Mucosa of descending colon (tissue), 3 donors: ENCODE data around the gene OVAAL. TPM values are rescaled to one million over a fixed set of nuclear protein-coding genes. Genes with fewer than 3 reads are reported as not detected.

ENCODE experiments used
- ATAC-seq: fragments of 200-7000 bp; cut with Tn5 transposase; one replicate; pipeline ENCODE4 v1.9.1; 2020; ENCODE audit warnings: mild to moderate bottlenecking, moderate library complexity
- DNase-seq, 3 donors: peaks; one replicate each; pipeline ENCODE4 v3.0.0-alpha.2; 2020
- H3K36me3 ChIP-seq: fragments of 200-600 bp; one replicate; pipeline ENCODE4 v1.8.0; 2021; ENCODE audit warnings: low read depth, mild to moderate bottlenecking
- H3K4me1 ChIP-seq: fragments of 200-600 bp; one replicate; pipeline ENCODE4 v1.8.0; 2021; ENCODE audit warnings: low read depth, mild to moderate bottlenecking
- H3K4me3 ChIP-seq: fragments of 200-600 bp; one replicate; pipeline ENCODE4 v1.8.0; 2021; ENCODE audit warnings: mild to moderate bottlenecking
- H3K9me3 ChIP-seq: fragments of 200-600 bp; one replicate; pipeline ENCODE4 v1.8.0; 2021; ENCODE audit warnings: mild to moderate bottlenecking
- intact Hi-C, 2 donors: fragments of 100-400 bp; cut with DNase I in 1 of 2; cut with micrococcal nuclease in 1 of 2; formaldehyde crosslinking; loops; one replicate each; pipeline versions ENCODE4 v1.11.0 to v1.11.1; 2022; cut with DNase I, micrococcal nuclease
- total RNA-seq, 3 donors: library from RNA; stranded (reverse); fragmentation: NEBNext Ultra II Directional in 2 of 3; extraction: Animal tissue kit (Norgen Biotek cat#: 25700) in 2 of 3; gene quantifications; one replicate each; pipeline versions ENCODE4 v1.2.1 to v1.2.4, GENCODE V29; 2021 to 2023
- TF ChIP-seq, protein P1 (sequence below): fragments of 200-600 bp; IDR thresholded peaks from one replicate; pipeline ENCODE4 v1.8.0; 2022; ENCODE audit warnings: antibody characterized with exemption, mild to moderate bottlenecking
- donor health status: DM: no; HTN: no; CAD: no; lungs with moderate emphysema.
- donor health status: DM: no; HTN: no; CAD: no.
- donor health status: DM: no; HTN: yes; CAD: no.

The OVAAL gene
- total RNA-seq, 3 donors from 2014 or later, result not detected

GRCh38 chr1:180534214-180534613 is 24.6 kb upstream of the OVAAL start:
- H3K4me3 ChIP-seq, result no peak overlapping the region
- DNase-seq, result no peak
- intact Hi-C loops, result loop anchor here (5.0 to 10.0 kb wide), 3 partner anchors 328 to 641 kb away; no protein-coding TSS in a partner anchor
- no peak for ATAC-seq
- no peaks in the 10 kb centered on the region for H3K4me1 ChIP-seq
- no peaks in the 10 kb centered on the region for H3K36me3 ChIP-seq
- H3K9me3 ChIP-seq, result no peaks in the 10 kb centered on the region
- TF ChIP-seq, protein P1, sequence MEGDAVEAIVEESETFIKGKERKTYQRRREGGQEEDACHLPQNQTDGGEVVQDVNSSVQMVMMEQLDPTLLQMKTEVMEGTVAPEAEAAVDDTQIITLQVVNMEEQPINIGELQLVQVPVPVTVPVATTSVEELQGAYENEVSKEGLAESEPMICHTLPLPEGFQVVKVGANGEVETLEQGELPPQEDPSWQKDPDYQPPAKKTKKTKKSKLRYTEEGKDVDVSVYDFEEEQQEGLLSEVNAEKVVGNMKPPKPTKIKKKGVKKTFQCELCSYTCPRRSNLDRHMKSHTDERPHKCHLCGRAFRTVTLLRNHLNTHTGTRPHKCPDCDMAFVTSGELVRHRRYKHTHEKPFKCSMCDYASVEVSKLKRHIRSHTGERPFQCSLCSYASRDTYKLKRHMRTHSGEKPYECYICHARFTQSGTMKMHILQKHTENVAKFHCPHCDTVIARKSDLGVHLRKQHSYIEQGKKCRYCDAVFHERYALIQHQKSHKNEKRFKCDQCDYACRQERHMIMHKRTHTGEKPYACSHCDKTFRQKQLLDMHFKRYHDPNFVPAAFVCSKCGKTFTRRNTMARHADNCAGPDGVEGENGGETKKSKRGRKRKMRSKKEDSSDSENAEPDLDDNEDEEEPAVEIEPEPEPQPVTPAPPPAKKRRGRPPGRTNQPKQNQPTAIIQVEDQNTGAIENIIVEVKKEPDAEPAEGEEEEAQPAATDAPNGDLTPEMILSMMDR, result no peak

DNA sequence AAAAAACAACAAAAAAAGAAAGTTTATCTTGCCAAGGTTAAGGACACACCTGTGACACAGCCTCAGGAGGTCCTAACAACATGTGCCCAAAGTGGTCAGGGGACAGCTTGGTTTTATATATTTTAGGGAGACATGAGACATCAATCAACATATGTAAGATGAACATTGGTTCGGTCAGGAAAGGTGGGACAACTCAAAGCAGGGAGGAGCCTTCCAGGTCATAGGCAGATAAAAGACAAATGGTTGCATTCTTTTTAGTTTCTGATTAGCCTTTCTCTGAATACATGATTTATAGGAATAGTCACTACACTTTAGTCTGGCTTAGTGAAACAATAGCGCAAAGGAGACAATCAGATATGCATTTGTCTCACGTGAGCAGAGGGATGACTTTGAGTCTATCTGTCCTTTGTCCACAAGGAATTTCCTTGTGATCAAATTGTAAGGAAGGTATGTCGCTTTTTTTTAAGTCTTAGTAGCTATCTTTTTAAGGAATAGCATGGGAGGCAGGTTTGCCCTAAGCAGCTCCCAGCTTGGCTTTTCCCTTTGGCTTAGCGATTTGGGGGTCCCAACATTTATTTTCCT is 23.3 kb upstream of the OVAAL start:
- no peaks in the 10 kb centered on the region for H3K36me3 ChIP-seq
- H3K9me3 ChIP-seq, result no peaks in the 10 kb centered on the region
- intact Hi-C loops, result loop anchor here in 1 of 2 donors (10.0 kb wide), 2 partner anchors 329 to 639 kb away; no protein-coding TSS in a partner anchor
- TF ChIP-seq, protein P1, result no peak
- ATAC-seq (no peak), DNase-seq (no peak)
- H3K4me1 ChIP-seq, result no peaks in the 10 kb centered on the region
- H3K4me3 ChIP-seq, result no peak overlapping the region

- intact Hi-C loops, result loop anchor here in 1 of 2 donors (10.0 kb wide), 2 partner anchors 328 to 638 kb away; no protein-coding TSS in a partner anchor
- ATAC-seq (no peak), DNase-seq (no peak)
- no peaks in the 10 kb centered on the region for H3K36me3 ChIP-seq
- H3K4me1 ChIP-seq, result no peaks in the 10 kb centered on the region
- H3K4me3 ChIP-seq, result no peak overlapping the region
- no peaks in the 10 kb centered on the region for H3K9me3 ChIP-seq
- TF ChIP-seq, protein P1, result no peak
These were observed 21.9 kb upstream of the OVAAL start for GRCh38 chr1:180536821-180537372.

DNA sequence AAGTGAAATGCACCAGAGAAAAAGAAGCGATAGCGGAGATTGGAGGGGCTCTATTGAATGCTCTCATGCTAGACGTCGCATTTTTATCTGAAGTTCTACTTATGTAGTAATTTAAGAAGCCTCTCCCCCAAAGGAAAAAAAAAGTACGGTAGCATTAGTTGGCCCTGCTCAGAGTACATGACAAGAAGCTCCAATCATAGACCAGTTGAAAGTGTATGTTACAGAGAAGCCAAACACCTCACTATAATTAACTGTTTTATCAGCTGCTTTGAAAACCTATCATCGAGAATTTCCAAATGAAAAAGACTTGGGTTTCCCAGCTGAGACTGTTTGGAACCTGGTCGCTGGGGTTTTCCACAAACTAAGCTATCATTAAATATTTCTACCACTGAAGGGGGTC is 19.6 kb upstream of the OVAAL start:
- H3K4me3 ChIP-seq, result no peak overlapping the region
- ATAC-seq (no peak), DNase-seq (no peak)
- no peaks in the 10 kb centered on the region for H3K4me1 ChIP-seq
- TF ChIP-seq, protein P1, result no peak
- H3K36me3 ChIP-seq, result no peaks in the 10 kb centered on the region
- no peaks in the 10 kb centered on the region for H3K9me3 ChIP-seq
- intact Hi-C loops, result loop anchor here in 1 of 2 donors (10.0 kb wide), 2 partner anchors 326 to 636 kb away; no protein-coding TSS in a partner anchor

- no peaks in the 10 kb centered on the region for H3K36me3 ChIP-seq
- H3K4me3 ChIP-seq, result no peak overlapping the region
- H3K9me3 ChIP-seq, result no peaks in the 10 kb centered on the region
- ATAC-seq, result no peak
- TF ChIP-seq, protein P1, result no peak
- no peak for DNase-seq
- H3K4me1 ChIP-seq, result no peaks in the 10 kb centered on the region
- intact Hi-C loops, result no loop called here
These were observed 17.8 kb upstream of the OVAAL start for GRCh38 chr1:180540697-180541594.
